ENCODE results near the gene DEFB112.

Gene DEFB112, protein sequence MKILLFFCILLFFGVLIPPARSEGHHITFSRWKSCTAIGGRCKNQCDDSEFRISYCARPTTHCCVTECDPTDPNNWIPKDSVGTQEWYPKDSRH

DNA sequence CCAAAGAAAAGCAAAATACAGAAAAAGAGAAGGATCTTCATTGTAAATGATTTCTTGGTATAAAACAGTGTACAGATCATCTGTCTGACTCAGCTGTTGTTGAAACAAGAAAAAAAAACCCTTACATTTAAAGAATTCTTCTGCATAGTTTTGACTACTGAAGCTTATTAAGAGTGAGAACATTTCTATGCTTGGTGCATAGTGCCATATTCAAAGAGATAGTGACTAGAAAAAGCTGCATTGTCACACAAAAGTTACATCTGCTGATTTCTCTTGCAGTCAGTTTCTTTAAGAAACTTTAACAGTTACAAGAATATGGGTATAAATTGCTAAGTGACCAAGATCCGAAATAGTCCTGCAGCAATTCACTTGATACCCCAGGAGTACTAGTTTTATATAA is at the start of gene DEFB112:
Gene DEFB112 (minus strand): TSS at position 101 of the 400 bp plus-strand sequence. CDS start 60 bp downstream, at position 41.
- no peak for DNase-seq

- DNase-seq: no peak
Observed at GRCh38 chr6:50098641-50098993, 48.9 kb upstream of the DEFB112 start.

- DNase-seq: no peak
Observed at GRCh38 chr6:50097966-50098640, 48.4 kb upstream of the DEFB112 start.

DNA sequence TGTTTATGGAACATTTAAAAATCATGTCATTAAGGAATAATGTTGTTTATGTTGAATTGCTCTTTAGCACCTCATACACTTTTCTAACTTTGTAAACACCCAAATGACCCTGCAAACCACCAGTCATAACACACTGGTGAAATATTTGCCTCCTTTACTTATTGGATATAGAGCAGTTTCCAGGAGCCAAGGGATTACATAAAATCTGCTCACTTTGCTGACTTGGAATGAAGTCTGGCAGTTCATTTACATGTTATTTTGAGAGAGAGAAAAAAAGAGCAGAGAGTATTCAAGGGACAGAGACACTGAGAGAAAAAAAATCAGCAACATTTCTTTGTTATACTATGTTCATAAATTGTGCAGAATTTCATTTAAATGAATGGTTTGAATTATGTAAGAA is 46.6 kb upstream of the DEFB112 start:
- DNase-seq: no peak

GRCh38 chr6:50093938-50094272 is 44.2 kb upstream of the DEFB112 start:
- DNase-seq: no peak

GRCh38 chr6:50093116-50093937 is 43.6 kb upstream of the DEFB112 start:
- DNase-seq: no peak

DNA sequence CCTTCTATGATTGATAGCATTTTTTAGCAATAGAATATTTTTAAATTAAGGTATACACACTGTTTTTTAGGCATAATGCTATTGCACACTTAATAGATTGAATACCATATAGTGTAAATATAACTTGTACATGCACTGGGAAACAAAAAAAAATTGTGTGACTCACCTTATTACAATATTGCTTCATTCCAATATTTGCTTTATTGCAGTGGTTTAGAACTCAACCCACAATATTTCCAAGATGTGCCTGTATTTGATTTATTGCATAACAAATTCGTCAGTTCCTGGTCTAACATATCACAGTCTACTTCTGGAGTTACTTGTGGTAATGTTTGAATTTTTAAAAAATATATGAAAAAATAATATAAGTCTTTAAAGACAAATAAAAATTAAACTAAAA is 41.9 kb upstream of the DEFB112 start:
- DNase-seq: no peak

DNA sequence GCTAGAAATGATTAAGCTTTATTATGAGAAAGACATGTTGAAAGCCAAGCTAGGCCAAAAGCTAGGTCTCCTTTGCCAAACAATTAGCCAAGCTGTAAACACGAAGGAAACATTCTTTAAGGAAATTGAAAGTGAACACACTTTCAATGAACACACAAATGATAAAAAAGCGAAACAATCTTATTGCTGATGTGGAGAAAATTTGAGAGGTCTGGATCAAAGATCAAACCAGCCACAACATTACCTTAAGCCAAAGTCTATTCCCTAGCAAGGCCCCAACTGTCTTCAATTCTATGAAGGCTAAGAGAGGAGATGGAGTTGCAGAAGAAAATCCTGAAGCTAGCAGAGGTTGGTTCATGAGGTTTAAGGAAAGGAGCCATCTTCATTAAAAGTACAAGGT is 40.2 kb upstream of the DEFB112 start:
- no peak for DNase-seq

- no peak for DNase-seq
Observed at GRCh38 chr6:50087231-50087954, 37.7 kb upstream of the DEFB112 start.

GRCh38 chr6:50077385-50077784 is 27.7 kb upstream of the DEFB112 start:
- no peak for DNase-seq

DNA sequence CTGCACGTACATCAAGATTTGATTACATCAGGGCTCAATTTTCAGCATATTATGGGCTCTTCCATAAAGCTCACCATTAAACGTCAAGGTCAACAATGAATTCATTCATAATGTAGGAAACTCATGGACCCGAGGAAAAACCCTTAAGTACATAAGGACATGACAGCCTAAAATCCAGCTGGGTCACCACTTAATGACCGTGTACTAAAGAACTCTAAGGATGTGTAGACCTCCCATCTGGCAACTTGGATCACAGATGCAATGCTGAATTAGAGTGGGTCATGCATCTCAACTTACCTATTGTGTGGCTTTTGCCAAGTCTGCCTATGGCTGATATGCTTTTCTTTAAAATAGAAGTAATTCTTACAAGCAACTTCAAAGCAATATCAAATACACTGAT is 26.7 kb upstream of the DEFB112 start:
- DNase-seq: no peak

GRCh38 chr6:50071921-50072320 is 22.2 kb upstream of the DEFB112 start:
- DNase-seq: no peak

GRCh38 chr6:50070101-50070500 is 20.4 kb upstream of the DEFB112 start:
- no peak for DNase-seq

GRCh38 chr6:50062051-50062450 is 12.3 kb upstream of the DEFB112 start:
- DNase-seq: no peak

DNA sequence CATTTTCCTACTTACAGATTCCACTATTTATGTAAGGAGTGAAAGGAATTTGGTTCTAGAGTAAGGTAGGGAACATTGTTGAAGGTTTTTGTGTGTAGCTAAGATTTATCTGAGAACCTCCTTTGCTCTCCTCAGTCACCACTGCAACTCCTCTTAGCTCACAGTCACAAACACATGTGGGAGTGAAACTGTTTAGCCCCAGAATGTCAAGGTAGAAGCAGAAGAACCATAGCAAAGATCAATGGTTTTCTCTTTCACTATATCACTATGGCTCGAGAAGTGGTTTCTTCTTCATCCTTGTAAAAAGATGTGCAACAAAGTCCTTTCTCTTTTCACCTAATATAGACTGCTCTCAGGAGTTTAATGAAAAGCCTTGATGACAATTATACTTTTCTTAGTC is 6.5 kb upstream of the DEFB112 start:
- no peak for DNase-seq

GRCh38 chr6:50047026-50047425 is 2.7 kb downstream of the DEFB112 start:
- no peak for DNase-seq

- no peak for DNase-seq
Observed at GRCh38 chr6:50030777-50031562, 18.8 kb downstream of the DEFB112 start.

DNA sequence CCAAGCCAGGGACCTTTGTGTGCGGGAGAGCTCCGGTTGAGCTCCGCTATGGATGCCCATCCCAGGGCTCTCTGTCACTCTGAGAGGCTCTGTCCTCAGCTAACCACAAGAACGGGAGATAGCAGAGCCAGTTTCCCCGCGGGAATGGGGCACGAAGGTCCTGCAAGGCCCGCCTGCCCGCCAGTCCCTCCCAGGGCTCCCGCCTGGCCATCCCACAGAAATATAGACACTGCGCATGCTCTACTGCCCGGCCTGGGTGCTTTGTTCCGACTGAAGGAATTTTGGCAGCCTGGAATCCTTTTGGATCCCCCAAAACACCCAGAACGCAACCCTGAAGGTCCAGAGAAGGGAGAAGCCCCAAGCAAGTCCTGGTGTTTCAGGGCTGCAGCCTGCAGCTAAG is 19.4 kb downstream of the DEFB112 start:
- no peak for DNase-seq

- DNase-seq: no peak
Observed at GRCh38 chr6:50025258-50025657, 24.5 kb downstream of the DEFB112 start.

DNA sequence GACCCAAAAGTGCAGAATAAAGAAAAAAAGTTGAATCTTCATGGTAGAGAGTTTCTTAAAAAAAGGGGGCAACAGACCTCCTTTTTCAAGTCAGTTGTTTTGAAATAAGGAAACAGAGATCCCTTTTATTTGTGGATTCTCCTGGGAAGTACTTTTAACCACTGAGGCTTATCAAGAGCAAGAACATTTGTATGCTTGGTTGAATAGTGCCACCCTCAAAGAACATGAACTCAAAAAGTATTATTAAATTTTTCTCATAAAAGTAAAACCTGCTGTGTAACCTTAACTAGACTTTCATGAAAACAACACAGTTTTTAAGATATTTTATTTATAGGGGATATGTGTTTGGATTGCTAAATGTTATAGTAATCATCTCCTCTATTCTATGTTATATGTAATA is 27.8 kb downstream of the DEFB112 start, which contains the start of gene DEFB110:
Gene DEFB110 (minus strand): TSS at position 101 of the 400 bp plus-strand sequence. CDS start 59 bp downstream, at position 42.
- DNase-seq: no peak

GRCh38 chr6:50007819-50008218 is 41.9 kb downstream of the DEFB112 start:
- no peak for DNase-seq

GRCh38 chr6:50003139-50003538 is 46.6 kb downstream of the DEFB112 start:
- no peak for DNase-seq

DNA sequence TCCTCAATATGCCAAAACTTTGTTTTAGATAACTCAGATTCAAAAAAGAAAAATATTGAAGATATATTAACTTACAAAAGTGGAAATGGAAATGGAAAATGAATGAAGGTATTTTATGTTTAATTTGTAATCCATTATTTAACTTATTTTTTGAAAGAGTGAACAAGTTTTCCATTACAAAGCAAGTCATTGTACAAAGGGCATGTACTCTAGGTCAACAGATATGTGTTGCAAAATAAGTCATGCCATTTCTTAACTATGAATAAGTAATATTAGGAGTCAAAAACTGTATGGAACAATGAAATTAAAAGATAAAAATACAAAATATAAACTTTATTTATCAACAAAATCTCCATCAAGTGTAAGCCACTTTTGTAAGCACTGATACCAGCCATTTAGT is 54.5 kb downstream of the DEFB112 start:
- DNase-seq: no peak

All from activated CD4-positive, CD25-positive, alpha-beta regulatory T cell treated with anti-CD3 and anti-CD28 coated beads, Interleukin-2, amount 50 U/mL, for 72 hours (primary cell).